ENCODE results near the gene LARGE1. TPM values are rescaled to one million over a fixed set of nuclear protein-coding genes. Genes with fewer than 3 reads are reported as not detected.
"Not testable (repeated sequence)": the region's sequence is repeated elsewhere in the genome, so short reads cannot be mapped to it uniquely, and the experiment has no call there.

The LARGE1 gene
- total RNA-seq, 1 experiment from 2014 or later: 5.2 TPM

GRCh38 chr22:33861216-33861875 is 58.9 kb downstream of the LARGE1 start:
- CTCF ChIA-PET: interaction anchor here (0.6 kb wide), 1 partner anchor 48 kb away, joined by 3 read pairs; no protein-coding TSS in a partner anchor
- H3K9me3 Mint-ChIP-seq (ENCODE audit: unreplicated experiment): no peaks in the 10 kb centered on the region
- no peak overlapping the region for H3K27ac Mint-ChIP-seq (ENCODE audit: low read depth, unreplicated experiment)
- POLR2A ChIA-PET: interaction anchor here (0.5 kb wide), 1 partner anchor 1211 kb away, joined by 3 read pairs; no protein-coding TSS in a partner anchor
- intact Hi-C loops (cut with micrococcal nuclease): no loop called here
- peaks cover 7% of the 10 kb centered on the region for H3K4me1 Mint-ChIP-seq (ENCODE audit: insufficient read depth, unreplicated experiment)
- no peak overlapping the region for H3K4me3 Mint-ChIP-seq (ENCODE audit: unreplicated experiment)
- H3K27me3 Mint-ChIP-seq (ENCODE audit: insufficient read depth, unreplicated experiment): no peaks in the 10 kb centered on the region
- TF ChIP-seq CTCF (IDR thresholded peaks at IDR 0.05; ENCODE audit: unreplicated experiment): no peak
- H3K36me3 Mint-ChIP-seq (ENCODE audit: insufficient read depth, unreplicated experiment): no peaks in the 10 kb centered on the region
- no peak for DNase-seq (ENCODE audit: unreplicated experiment)
- no TSS peak for BruUV-seq (replicated peaks)

DNA sequence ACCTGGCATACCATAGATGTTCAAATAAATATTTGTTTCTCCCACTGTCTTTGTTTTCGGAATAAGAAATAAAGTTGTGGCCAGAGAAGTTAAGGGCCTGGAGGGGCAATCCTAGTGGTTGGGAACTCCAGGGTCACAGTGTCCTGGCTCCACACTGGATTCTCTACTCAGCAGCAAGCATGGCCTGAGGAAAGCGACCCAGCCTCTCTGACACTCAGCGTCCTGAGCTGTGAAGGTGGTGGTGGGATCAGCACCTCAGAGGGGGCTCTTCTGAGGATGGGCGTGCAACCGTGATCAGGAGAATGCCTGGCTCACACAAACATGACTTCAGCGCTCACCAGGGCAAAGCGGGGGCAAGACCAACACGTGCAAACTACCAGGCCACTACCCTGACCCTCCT is 59.9 kb downstream of the LARGE1 start:
- no peak for DNase-seq (ENCODE audit: unreplicated experiment)
- Mint-ChIP-seq H3K4me1 (ENCODE audit: insufficient read depth, unreplicated experiment) (peaks cover 7% of the 10 kb centered on the region), H3K27ac (ENCODE audit: low read depth, unreplicated experiment) (no peak overlapping the region), H3K36me3 (ENCODE audit: insufficient read depth, unreplicated experiment) (no peaks in the 10 kb centered on the region), H3K4me3 (ENCODE audit: unreplicated experiment) (no peak overlapping the region), H3K27me3 (ENCODE audit: insufficient read depth, unreplicated experiment) (no peaks in the 10 kb centered on the region), H3K9me3 (ENCODE audit: unreplicated experiment) (no peaks in the 10 kb centered on the region)
- intact Hi-C loops (cut with micrococcal nuclease): no loop called here
- ChIA-PET CTCF (interaction anchor here (0.6 kb wide), 1 partner anchor 49 kb away, joined by 3 read pairs; no protein-coding TSS in a partner anchor), POLR2A (no interaction called here)
- BruUV-seq (replicated peaks): no TSS peak
- TF ChIP-seq CTCF (IDR thresholded peaks at IDR 0.05; ENCODE audit: unreplicated experiment): no peak

- no peak for TF ChIP-seq CTCF (IDR thresholded peaks at IDR 0.05; ENCODE audit: unreplicated experiment)
These were observed 61.0 kb downstream of the LARGE1 start for GRCh38 chr22:33859311-33859710.

GRCh38 chr22:33858653-33859052 is 61.6 kb downstream of the LARGE1 start:
- H3K27me3 Mint-ChIP-seq (ENCODE audit: insufficient read depth, unreplicated experiment); H3K36me3 Mint-ChIP-seq (ENCODE audit: insufficient read depth, unreplicated experiment); H3K27ac Mint-ChIP-seq (ENCODE audit: low read depth, unreplicated experiment); POLR2A ChIA-PET; DNase-seq (ENCODE audit: unreplicated experiment); H3K4me3 Mint-ChIP-seq (ENCODE audit: unreplicated experiment); H3K4me1 Mint-ChIP-seq (ENCODE audit: insufficient read depth, unreplicated experiment); H3K9me3 Mint-ChIP-seq (ENCODE audit: unreplicated experiment); BruUV-seq (replicated peaks); intact Hi-C loops (cut with micrococcal nuclease): not testable (repeated sequence)
- CTCF ChIA-PET: interaction anchor here (1.1 kb wide), 1 partner anchor 14 kb away, joined by 4 read pairs; no protein-coding TSS in a partner anchor

More at GRCh38 chr22:33859311-33859710, 61.0 kb downstream of the LARGE1 start:
- BruUV-seq (replicated peaks): no TSS peak
- intact Hi-C loops (cut with micrococcal nuclease): no loop called here
- H3K9me3 Mint-ChIP-seq (ENCODE audit: unreplicated experiment): no peaks in the 10 kb centered on the region
- DNase-seq (ENCODE audit: unreplicated experiment): no peak
- H3K27me3 Mint-ChIP-seq (ENCODE audit: insufficient read depth, unreplicated experiment): no peaks in the 10 kb centered on the region
- no peaks in the 10 kb centered on the region for H3K36me3 Mint-ChIP-seq (ENCODE audit: insufficient read depth, unreplicated experiment)
- no peak overlapping the region for H3K27ac Mint-ChIP-seq (ENCODE audit: low read depth, unreplicated experiment)
- ChIA-PET POLR2A (no interaction called here), CTCF (interaction anchor here (0.9 to 1.1 kb wide), 2 partner anchors 13 to 252 kb away, joined by 3 to 4 read pairs; no protein-coding TSS in a partner anchor)
- H3K4me3 Mint-ChIP-seq (ENCODE audit: unreplicated experiment): no peak overlapping the region
- peaks cover 3% of the 10 kb centered on the region for H3K4me1 Mint-ChIP-seq (ENCODE audit: insufficient read depth, unreplicated experiment)

- CTCF ChIA-PET; BruUV-seq (replicated peaks); H3K27me3 Mint-ChIP-seq (ENCODE audit: insufficient read depth, unreplicated experiment); H3K27ac Mint-ChIP-seq (ENCODE audit: low read depth, unreplicated experiment); POLR2A ChIA-PET; H3K36me3 Mint-ChIP-seq (ENCODE audit: insufficient read depth, unreplicated experiment); H3K4me3 Mint-ChIP-seq (ENCODE audit: unreplicated experiment); H3K9me3 Mint-ChIP-seq (ENCODE audit: unreplicated experiment); DNase-seq (ENCODE audit: unreplicated experiment); intact Hi-C loops (cut with micrococcal nuclease): not testable (repeated sequence)
- peaks cover 16% of the 10 kb centered on the region for H3K4me1 Mint-ChIP-seq (ENCODE audit: insufficient read depth, unreplicated experiment)
These were observed 62.5 kb downstream of the LARGE1 start for GRCh38 chr22:33857767-33858166.

Data from MCF 10A (cell line).